ENCODE measurements around the gene CMTM7.

Gene CMTM7

DNA sequence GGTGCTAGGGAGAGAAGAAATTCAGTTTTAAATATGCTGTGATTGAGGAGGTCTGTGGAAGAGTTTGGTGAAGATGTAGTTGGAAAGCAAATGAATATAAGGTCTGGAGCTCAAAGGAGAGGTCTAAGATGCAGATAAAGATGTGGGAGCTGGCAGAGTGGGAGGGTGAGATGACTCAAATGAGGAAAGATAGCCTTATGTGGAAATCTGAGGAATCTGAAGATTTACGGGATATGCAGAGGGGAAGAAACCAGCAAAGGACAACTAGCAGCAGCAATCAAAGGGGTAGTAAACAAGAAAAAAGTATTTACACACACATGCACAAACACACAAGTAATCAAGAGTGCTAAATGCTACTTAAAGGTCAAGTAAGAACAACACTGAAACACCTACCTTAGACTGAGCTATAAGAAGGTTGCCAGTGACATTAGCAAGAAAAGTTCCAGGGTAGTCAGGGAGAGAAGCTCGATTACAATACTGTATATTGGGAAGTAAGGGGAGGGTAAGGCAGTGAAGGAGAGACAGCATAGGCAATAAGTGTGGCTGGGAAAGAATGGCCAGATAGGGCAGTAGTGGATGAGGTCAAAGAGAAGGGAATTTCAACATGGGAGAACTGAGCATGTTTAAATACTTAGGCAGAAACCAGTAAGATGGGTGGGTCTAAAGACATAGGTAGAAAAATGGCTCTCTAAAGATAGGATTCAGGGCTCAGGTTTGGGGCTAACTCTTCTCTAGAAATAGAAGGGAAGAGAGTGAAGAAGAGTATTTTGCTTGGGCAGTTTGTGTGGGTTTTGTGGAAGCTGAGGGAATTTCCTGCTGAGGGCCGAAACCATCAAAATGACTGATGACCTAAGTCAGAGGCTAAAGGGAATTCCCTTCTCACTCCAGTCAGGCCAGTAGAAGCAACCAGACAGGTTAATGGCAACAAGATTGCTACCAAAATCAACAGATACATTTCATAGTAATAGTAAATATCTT, 102.1 kb downstream of the CMTM7 start:
- TF ChIP-seq, protein P1, sequence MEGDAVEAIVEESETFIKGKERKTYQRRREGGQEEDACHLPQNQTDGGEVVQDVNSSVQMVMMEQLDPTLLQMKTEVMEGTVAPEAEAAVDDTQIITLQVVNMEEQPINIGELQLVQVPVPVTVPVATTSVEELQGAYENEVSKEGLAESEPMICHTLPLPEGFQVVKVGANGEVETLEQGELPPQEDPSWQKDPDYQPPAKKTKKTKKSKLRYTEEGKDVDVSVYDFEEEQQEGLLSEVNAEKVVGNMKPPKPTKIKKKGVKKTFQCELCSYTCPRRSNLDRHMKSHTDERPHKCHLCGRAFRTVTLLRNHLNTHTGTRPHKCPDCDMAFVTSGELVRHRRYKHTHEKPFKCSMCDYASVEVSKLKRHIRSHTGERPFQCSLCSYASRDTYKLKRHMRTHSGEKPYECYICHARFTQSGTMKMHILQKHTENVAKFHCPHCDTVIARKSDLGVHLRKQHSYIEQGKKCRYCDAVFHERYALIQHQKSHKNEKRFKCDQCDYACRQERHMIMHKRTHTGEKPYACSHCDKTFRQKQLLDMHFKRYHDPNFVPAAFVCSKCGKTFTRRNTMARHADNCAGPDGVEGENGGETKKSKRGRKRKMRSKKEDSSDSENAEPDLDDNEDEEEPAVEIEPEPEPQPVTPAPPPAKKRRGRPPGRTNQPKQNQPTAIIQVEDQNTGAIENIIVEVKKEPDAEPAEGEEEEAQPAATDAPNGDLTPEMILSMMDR (IDR thresholded peaks at IDR 0.05; ENCODE audit: low read depth, low read length, missing control alignments): no peak

DNA sequence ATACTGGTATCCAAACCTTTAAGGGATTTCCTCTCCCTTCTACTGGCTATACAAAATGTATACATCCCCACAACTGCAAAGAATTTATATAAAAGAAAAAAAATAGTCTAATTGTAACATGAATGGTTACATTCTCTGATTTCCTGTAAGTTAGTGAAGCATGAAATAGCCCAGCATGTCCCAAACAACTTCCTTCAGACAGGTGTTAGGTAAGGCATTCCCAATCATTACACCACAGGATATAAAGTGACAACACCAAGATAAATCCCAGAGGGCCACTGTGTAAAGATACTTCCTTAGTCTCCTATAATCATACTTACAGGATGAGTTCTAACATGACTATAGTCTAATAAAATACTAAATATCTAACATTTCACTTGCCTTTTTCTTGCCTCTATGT, 103.4 kb downstream of the CMTM7 start:
- DNase-seq (ENCODE audit: extremely low read depth, low read depth): no peak
- TF ChIP-seq, protein P1 (IDR thresholded peaks at IDR 0.05; ENCODE audit: low read depth, low read length, missing control alignments): no peak

More for the DNA sequence above, 102.1 kb downstream of the CMTM7 start:
- DNase-seq (ENCODE audit: extremely low read depth, low read depth): no peak
- H3K4me3 ChIP-seq (replicated peaks; ENCODE audit: low read depth, low read length): no peak overlapping the region

DNA sequence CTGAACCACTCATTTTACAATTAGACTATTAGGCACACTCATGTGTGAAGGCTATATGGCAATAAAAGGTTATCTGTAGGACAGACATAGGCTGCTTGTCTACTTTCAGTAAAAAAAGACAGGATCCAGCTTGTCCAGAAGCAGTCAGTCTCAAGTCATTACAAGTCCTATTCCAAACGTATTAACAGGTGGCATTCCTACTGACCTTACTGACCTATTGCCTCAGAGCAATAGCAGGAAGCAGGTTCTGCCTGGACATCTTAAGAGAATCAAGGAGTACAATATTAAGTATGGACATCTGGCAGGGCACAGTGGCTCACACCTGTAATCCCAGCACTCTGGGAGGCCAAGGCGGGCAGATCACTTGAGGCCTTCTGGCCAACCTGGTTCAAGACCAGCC, 104.0 kb downstream of the CMTM7 start:
- no peak overlapping the region for H3K4me3 ChIP-seq (replicated peaks; ENCODE audit: low read depth, low read length)
- DNase-seq (ENCODE audit: extremely low read depth, low read depth): no peak
- TF ChIP-seq, protein P1 (IDR thresholded peaks at IDR 0.05; ENCODE audit: low read depth, low read length, missing control alignments): no peak

More for the DNA sequence above, 103.4 kb downstream of the CMTM7 start:
- H3K4me3 ChIP-seq (replicated peaks; ENCODE audit: low read depth, low read length): no peak overlapping the region

DNA sequence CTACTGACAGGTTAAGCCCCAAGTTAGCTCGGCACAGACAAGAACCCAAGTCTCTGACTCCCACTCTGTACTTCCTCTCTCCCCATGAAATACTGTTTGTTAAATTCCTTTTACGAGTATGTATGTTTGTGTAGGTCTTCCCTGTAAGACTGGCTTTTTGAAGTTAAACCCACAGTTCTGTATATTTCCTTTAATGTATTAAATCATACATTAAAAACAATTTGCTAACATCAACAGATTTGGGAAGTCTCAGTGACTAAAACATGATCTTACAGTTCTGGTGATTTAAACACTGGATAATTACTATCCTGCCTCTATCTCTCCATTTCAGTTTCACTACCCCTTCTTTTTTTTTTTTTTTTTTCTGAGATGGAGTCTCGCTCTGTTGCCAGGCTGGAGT, 106.6 kb downstream of the CMTM7 start:
- TF ChIP-seq, protein P1 (IDR thresholded peaks at IDR 0.05; ENCODE audit: low read depth, low read length, missing control alignments): no peak
- DNase-seq (ENCODE audit: extremely low read depth, low read depth): no peak
- H3K4me3 ChIP-seq (replicated peaks; ENCODE audit: low read depth, low read length): no peak overlapping the region

DNA sequence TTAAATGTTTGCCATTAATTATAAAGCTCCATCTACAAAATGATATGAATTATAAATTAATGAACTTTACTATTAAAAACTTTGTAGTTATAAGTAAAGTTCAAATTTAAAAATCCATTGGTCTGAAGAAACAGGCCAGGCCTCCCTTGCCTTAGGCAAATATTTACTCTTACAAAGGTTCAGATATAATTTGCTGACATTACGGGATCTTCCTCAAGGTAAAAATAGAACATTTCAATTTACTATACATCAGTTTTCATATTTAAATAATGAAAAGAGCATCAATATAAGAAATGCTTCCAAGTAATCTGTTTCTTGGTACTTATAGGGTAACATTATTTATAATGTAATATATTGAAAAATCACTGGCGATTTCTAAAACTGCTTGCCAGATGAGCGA, 107.3 kb downstream of the CMTM7 start:
- no peak overlapping the region for H3K4me3 ChIP-seq (replicated peaks; ENCODE audit: low read depth, low read length)
- DNase-seq (ENCODE audit: extremely low read depth, low read depth): no peak
- TF ChIP-seq, protein P1 (IDR thresholded peaks at IDR 0.05; ENCODE audit: low read depth, low read length, missing control alignments): no peak

DNA sequence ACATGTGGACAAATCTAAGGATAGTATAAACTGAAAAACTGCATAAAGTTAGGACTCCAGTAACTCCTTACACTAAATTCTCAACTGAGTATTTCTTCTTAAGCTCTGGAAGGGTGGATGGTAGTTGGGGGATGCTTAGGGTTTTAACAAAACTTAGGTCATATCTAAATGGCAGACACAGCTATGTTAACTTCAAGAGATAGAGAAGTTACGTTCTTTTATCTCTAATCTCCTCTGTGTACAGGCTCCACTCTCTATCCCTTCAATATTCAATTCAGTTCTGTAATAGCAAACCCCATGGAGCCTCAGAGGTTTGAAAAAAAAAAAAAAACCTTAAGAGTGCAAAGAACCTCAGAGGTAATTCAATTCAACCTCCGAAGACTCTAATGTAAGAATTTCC, 107.9 kb downstream of the CMTM7 start:
- no peak overlapping the region for H3K4me3 ChIP-seq (replicated peaks; ENCODE audit: low read depth, low read length)
- TF ChIP-seq, protein P1 (IDR thresholded peaks at IDR 0.05; ENCODE audit: low read depth, low read length, missing control alignments): no peak
- DNase-seq (ENCODE audit: extremely low read depth, low read depth): no peak

Measured in HFF-Myc (cell line).